ENCODE measurements around the gene ARPC5. TPM values are rescaled to one million over a fixed set of nuclear protein-coding genes. Genes with fewer than 3 reads are reported as not detected.
"Not testable (repeated sequence)": the region's sequence is repeated elsewhere in the genome, so short reads cannot be mapped to it uniquely, and the experiment has no call there.

The ARPC5 gene
- total RNA-seq, 1 donor from 2014 or later, result 49.8 TPM

DNA sequence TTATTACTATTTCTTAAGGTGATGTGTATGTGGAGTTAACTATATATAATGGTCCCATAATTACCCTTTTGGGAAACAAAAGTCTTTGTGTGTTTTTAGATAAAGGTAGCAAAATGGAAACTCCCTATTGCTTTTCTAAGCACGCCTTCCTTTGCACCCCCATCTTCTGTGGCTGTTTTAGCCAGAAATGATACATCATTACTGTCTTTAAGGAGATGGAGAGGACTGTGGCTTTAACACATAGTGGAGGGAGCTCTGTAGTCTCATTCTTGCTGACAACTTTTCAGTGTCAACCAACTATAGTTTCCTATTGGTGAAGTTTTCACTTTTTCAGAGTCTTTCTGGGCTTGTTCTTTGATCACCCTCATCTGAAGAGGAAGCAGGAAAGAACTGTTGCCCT, 16.5 kb upstream of the ARPC5 start:
- intact Hi-C loops (cut with DNase I), result loop anchor here (5.0 kb wide), 1 partner anchor 35 kb away; no protein-coding TSS in a partner anchor
- DNase-seq (ENCODE audit: low spot score), result no peak

DNA sequence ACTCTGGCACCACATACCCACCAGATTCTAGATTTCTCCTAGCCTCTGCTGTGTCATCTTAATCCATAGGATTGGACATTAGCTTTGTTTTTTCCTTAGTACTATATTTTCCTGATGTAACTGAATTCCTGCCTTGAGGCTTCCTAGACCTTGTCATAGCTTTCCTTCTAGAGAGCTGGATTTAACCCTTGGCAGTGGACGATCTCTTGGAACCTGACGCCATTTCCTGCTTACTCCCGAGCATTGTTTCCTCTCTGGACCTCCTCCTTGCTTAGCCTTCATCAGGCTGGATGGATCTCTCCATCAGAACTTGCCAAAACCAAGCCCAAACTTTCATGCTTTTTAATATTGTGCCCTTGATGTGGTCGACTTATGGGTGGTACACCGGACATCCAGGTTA, 16.0 kb upstream of the ARPC5 start:
- DNase-seq (ENCODE audit: low spot score), result no peak
- intact Hi-C loops (cut with DNase I), result loop anchor here (5.0 kb wide), 1 partner anchor 36 kb away; no protein-coding TSS in a partner anchor

DNA sequence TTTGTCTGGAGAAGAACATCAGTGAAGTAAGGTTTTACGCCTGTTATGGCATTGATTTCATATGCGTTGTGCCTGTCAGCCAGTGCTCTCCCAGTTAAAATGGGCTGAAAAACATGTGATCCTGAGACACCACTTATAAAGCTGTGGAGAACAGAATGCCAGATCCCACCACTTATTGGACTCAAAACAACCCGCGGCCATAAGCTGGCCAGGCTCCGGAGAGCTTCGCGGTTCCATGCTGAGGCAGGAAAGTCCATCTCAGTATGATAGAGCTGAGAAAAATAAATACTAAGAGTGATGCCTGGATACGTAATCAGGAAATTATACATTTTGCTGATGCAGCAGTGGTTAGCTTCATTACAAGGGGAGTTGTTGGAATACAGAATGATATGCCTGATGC, 12.5 kb upstream of the ARPC5 start:
- DNase-seq (ENCODE audit: low spot score), result no peak
- intact Hi-C loops (cut with DNase I), result loop anchor here (5.0 kb wide), 2 partner anchors 99 to 249 kb away; no protein-coding TSS in a partner anchor

DNA sequence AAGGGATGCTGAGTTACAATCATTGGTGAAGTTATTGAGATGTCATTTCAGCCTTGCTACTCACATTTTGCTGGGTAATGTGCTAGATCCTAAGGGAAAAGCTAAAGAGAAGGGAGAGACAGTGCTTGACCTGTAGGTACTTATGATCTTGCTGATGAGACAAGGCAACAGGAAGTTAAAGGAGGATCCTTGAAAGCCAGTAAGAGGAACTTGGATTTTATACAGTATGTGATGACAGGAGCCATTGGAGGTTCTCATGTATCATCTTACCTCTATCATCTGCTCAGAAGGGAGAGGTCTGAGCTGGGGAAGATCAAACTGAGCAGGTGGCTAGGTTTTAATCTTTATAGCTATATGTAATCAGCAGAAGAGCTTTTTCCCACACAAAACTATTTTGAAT, 11.2 kb upstream of the ARPC5 start:
- no peak for DNase-seq (ENCODE audit: low spot score)
- intact Hi-C loops (cut with DNase I), result loop anchor here (5.0 kb wide), 2 partner anchors 101 to 251 kb away; no protein-coding TSS in a partner anchor

- intact Hi-C loops (cut with DNase I), result loop anchor here (5.0 kb wide), 2 partner anchors 102 to 252 kb away; no protein-coding TSS in a partner anchor
- DNase-seq (ENCODE audit: low spot score), result no peak
Measured at GRCh38 chr1:183645531-183645930, 9.9 kb upstream of the ARPC5 start.

- intact Hi-C loops (cut with DNase I), result no loop called here
- no peak for DNase-seq (ENCODE audit: low spot score)
Measured at GRCh38 chr1:183642166-183642565, 6.6 kb upstream of the ARPC5 start.

DNA sequence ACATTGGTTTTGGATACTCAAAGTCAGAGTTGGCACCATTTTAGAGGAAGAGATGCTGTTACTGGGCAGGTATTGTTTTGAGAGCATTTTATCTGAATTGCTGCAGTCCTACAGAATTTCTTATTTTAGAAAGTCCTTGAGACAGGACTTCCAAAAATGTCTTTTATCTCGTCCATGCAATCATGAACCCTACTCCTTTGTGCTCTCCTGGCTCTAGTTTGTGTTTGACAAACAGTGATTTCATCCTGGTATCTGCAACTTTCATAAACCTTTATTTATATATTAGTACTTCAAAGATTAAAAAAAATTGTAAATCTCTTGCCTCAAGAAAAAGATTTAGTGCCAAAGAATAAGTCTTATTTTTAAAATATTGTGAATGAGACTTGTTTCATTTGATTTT, 4.6 kb upstream of the ARPC5 start:
- intact Hi-C loops (cut with DNase I), result no loop called here
- DNase-seq (ENCODE audit: low spot score), result no peak

GRCh38 chr1:183638649-183639387, 3.2 kb upstream of the ARPC5 start:
- intact Hi-C loops (cut with DNase I), result no loop called here
- no peak for DNase-seq (ENCODE audit: low spot score)

- intact Hi-C loops (cut with DNase I), result no loop called here
- DNase-seq (ENCODE audit: low spot score), result no peak
Measured at GRCh38 chr1:183636783-183637182, 1.2 kb upstream of the ARPC5 start.

DNA sequence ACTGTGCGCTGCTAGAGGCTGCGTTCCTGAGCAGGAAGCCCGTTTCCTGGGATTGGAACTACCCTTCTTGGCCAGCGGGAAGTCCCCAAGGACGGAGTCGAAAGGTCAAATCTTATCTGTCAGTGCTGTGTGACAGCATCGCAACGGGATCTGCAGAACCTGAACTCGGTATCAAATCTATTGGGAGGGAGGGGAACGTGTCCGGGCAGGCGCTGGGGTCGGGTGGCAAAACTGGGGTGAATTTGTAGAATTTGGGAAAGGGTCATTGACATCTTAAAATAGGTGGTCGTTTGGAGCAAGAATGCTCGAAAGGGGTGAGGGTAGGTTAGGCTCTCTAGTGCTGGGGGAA, 725 bp upstream of the ARPC5 start:
- no peak for DNase-seq (ENCODE audit: low spot score)
- intact Hi-C loops (cut with DNase I), result no loop called here

DNA sequence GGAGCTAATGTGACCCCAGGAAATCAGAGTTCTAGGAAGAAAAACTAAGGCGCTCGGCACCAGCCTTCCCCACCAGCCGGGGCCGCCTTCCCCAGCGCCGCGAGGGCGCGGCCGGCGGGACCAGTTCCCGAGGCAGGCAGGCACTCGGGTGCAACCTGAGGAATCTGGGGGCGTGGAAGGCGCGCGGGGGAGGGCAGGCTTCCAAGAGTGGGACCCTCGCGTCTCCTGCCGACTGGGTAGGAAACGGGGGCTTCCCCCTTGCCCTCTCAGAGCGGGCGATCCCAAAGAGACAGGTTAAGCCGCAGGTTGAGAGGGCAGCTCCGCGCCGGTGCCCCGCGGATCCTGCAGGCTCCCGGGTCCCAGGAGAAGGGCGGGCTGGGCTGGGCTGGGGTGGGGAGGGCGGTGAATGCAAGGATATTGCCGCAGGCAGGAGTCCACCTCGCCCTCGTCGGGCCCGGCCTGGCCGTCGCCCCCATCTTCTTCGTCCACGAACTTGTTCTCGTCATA, 431 bp downstream of the ARPC5 start:
- peak; percentile 78 for DNase-seq (ENCODE audit: low spot score)
- intact Hi-C loops (cut with DNase I), result loop anchor here (2.0 kb wide), 1 partner anchor 162 kb away; the partner anchor contains the start of gene SMG7

GRCh38 chr1:183634429-183635065, 1.0 kb downstream of the ARPC5 start:
- intact Hi-C loops (cut with DNase I), result loop anchor here (2.0 kb wide), 1 partner anchor 162 kb away; the partner anchor contains the start of gene SMG7
- DNase-seq (ENCODE audit: low spot score), result no peak

DNA sequence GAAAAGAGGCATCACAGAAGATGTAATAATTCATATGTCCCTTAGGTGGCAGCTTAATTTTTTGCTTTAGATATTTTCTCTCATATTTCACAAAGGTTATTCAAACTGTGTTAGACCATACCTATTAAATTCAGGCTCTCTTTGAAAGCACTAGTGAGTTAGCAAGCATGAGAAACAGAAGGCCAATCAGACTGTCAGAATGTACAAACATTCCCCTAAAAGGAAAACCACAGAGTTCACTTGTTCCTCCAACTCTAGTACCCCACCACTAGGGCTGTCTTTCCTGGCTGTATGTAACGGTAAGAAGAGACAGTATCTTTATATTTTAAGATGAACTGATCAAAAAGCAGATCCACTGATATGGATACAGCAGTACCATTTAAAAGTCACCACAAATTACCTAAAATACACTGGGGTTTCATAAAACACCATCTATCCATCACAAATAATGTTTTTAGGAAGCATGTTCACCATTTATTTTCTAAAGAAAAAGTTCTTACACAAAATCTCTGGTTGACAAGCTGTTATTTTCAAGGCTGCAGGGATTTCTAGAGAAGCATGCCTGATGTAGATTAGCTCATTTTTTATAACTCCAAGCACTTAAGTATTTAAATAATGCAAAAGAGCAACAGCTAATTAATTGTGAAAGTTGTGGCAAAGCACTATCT, 1.8 kb downstream of the ARPC5 start:
- DNase-seq (ENCODE audit: low spot score), result no peak
- intact Hi-C loops (cut with DNase I), result loop anchor here (2.0 kb wide), 1 partner anchor 161 kb away; the partner anchor contains the start of gene SMG7

DNA sequence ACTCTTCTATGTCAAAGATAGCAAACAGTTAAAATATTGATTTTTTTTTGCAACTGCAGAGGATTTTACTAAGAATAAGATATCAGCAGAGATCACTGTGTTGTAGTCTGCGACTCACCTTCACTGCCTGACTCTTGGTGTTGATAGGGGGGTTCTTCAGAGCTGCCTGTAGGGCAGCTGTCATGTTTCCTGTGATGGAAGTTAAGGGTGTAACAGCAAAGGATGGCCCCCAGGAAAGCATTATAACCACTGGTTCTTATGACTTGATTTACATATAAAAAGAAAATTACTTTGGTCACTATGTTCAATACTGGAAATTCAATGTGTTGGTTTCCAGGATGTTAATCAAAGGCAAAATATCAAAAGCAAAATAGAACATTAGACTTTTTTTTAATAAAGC, 2.6 kb downstream of the ARPC5 start:
- intact Hi-C loops (cut with DNase I), result no loop called here
- DNase-seq (ENCODE audit: low spot score), result no peak

DNA sequence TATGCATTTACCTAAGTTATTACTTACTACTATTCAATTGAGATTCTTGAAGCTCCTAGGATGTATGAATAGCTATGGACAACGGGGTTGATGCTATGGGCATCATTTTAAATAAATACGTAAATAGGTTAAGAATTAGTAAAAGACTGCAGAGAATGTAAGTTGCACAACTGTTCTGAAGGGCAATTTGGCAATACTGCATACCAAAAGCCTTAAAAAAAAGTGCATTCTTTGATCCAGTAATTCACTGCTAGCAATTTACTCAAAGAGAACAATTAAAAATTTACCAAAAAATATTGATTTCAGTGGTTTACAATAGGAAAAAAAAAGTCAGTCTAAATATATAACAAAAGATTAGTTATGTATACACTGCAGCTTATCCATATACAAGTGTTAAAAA, 3.5 kb downstream of the ARPC5 start:
- DNase-seq (ENCODE audit: low spot score), result no peak
- intact Hi-C loops (cut with DNase I), result no loop called here

- no peak for DNase-seq (ENCODE audit: low spot score)
- intact Hi-C loops (cut with DNase I), result no loop called here
Measured at GRCh38 chr1:183630748-183631147, 4.8 kb downstream of the ARPC5 start.

GRCh38 chr1:183628537-183628936, 7.0 kb downstream of the ARPC5 start:
- DNase-seq (ENCODE audit: low spot score), result no peak
- intact Hi-C loops (cut with DNase I), result no loop called here

DNA sequence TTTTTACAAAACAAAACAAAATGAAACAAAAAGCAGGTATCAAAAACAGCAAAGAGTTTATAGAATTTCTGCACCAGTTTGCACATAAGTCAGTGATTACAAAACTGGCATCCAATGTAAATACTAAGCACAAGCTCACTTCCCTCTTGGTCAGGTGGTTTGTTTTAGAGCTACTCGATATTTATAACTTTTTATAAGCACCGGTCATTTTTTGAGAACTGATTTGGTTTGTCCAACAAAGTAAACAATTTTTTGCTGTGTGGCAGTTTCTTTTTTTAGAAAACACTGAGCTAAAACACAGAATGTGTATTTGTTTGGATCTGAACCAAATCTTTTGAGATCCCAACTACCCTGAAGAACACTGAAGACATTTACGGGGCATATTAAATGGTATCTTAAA, 9.3 kb downstream of the ARPC5 start:
- DNase-seq (ENCODE audit: low spot score); intact Hi-C loops (cut with DNase I): not testable (repeated sequence)

- DNase-seq (ENCODE audit: low spot score), result no peak
- intact Hi-C loops (cut with DNase I), result loop anchor here (5.0 kb wide), 1 partner anchor 341 kb away; no protein-coding TSS in a partner anchor
Measured at GRCh38 chr1:183622884-183623785, 12.4 kb downstream of the ARPC5 start.
